GM13977 (cell line): Measurements from ENCODE around the gene SYT1.

ENCODE experiments used
- DNase-seq: peaks from one replicate; pipeline ENCODE4 v3.0.0; 2012; ENCODE audit warnings: low spot score
- in situ Hi-C: fragments of 300-500 bp; cut with MboI; formaldehyde crosslinking; loops from one replicate; pipeline ENCODE4 v1.12.0; 2022; ENCODE audit warnings: low sequenced_read_pairs, low pct_unique_long_range_greater_than_20kb, mixed read lengths, inconsistent platforms; ENCODE audit not compliant: unreplicated experiment
- TF ChIP-seq, protein P1 (sequence below): IDR thresholded peaks from 2 replicates; pipeline ENCODE4 v1.5.1; 2012; ENCODE audit warnings: mild to moderate bottlenecking, control low read depth; ENCODE audit not compliant: insufficient read depth; ENCODE audit errors: extremely low read depth, missing control alignments

The SYT1 gene

DNA sequence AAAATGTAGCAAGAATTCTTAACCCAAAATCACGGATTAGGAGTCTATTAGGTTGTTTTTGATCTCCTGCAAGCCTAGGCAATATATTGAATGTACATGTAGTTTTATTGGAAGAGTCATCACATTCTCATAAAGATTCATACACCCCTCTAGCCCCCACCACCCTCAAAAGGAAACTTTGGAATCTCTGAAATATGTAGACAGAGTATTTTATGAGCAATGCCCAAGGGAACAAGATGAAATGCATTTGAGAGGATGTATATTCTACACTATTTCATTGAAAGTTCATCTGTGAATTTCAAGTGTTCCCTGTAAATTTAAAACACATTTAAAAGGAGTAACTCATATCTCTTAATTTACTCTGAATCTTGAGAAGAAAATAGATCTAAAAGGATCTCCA lies 103.7 kb downstream of the SYT1 start:
- in situ Hi-C loops = no loop called here
- TF ChIP-seq, protein P1, sequence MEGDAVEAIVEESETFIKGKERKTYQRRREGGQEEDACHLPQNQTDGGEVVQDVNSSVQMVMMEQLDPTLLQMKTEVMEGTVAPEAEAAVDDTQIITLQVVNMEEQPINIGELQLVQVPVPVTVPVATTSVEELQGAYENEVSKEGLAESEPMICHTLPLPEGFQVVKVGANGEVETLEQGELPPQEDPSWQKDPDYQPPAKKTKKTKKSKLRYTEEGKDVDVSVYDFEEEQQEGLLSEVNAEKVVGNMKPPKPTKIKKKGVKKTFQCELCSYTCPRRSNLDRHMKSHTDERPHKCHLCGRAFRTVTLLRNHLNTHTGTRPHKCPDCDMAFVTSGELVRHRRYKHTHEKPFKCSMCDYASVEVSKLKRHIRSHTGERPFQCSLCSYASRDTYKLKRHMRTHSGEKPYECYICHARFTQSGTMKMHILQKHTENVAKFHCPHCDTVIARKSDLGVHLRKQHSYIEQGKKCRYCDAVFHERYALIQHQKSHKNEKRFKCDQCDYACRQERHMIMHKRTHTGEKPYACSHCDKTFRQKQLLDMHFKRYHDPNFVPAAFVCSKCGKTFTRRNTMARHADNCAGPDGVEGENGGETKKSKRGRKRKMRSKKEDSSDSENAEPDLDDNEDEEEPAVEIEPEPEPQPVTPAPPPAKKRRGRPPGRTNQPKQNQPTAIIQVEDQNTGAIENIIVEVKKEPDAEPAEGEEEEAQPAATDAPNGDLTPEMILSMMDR = no peak
- DNase-seq = no peak

DNA sequence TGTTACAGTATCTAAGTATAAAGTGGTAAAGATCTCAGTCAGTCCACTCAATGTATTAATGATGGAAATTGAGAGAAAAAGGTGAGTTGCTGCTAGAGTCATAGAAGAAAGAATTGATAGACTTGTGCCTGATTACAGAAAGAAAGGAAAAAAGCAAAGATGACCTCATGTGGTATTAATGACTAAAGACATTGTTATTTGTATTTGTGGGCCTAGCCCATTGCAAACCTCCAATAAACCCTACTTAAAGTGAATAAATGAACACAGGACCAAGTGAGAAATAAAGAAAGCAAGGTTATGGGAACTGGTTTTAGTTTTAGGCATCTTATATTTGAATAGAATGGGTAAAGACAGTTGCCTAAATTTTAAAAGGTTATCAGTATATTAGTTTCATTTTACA lies 105.5 kb downstream of the SYT1 start:
- TF ChIP-seq, protein P1 = no peak
- no peak for DNase-seq
- in situ Hi-C loops = no loop called here

DNA sequence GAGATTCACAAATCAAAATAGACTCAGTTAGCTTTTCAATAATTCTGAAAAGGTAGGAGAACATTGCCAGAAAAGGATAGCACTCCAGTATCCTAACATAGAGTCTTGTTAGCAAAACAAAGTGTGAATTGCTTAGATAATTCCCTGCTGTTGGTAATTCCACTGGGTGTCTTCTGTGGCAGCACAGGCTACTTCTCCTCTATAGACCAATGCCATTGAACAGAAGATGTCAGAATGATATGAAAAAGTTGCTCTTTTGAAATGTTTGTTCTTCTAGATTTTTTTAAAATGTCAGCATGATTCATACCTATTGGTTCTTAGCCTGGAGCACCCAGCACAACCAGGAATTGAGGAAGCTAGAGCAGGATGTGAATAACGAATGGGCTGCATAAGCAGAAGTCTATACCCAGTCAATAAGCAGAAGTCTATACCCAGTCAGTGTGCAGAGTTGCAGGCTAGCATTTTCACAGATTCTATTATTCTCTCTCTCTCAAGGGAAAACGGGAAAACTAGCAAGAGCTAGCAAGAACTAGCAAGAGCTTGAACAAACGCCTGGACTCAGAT lies 112.8 kb downstream of the SYT1 start:
- no peak for DNase-seq
- TF ChIP-seq, protein P1 = no peak
- in situ Hi-C loops = no loop called here

DNA sequence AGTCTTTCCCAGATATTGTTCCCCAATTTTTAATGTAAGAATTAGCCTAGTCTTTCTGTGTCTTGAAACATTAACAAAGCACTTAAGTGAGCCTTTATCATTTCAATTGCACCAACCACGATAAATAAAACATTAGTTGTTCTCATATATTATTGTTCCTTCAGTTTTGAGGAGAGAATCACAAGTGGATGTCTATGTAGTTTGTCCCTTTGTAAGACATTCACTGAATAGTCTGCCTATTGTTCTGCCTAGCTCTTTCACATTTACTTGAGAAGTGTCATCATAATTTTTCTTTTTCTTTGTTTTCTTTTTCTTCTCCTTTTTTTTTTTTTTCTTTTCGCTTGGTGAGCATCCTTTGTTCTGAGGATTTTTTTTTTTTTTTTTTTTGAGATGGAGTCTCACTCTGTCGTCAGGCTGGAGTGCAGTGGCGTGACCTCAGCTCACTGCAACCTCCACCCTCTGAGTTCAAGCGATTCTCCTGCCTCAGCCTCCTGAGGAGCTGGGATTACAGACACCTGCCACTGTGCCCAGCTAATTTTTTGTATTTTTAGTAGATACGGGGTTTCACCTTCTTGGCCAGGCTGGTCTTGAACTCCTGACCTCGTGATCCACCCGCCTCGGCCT lies 129.7 kb downstream of the SYT1 start:
- in situ Hi-C loops = no loop called here
- DNase-seq = no peak

DNA sequence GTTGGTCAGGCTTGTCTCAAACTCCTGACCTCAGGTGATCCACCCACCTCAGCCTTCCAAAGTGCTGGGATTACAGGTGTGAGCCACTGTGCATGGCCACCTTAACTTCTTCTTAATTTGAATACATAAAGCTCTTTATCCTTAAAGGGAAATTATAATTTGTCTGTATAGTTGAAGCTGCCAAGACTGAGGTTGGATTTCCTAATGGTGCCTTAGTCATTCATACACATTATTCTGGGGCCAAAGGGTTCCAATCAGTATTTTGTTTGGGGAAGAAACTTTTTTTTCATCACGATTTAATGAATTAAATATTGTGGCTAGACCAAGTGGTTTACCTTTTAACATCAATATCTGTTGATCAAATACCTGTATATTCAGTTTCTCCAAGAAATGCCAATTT lies 135.9 kb downstream of the SYT1 start:
- in situ Hi-C loops = no loop called here
- TF ChIP-seq, protein P1 = no peak
- no peak for DNase-seq

More for the DNA sequence above, 129.7 kb downstream of the SYT1 start:
- TF ChIP-seq, protein P1 = no peak

DNA sequence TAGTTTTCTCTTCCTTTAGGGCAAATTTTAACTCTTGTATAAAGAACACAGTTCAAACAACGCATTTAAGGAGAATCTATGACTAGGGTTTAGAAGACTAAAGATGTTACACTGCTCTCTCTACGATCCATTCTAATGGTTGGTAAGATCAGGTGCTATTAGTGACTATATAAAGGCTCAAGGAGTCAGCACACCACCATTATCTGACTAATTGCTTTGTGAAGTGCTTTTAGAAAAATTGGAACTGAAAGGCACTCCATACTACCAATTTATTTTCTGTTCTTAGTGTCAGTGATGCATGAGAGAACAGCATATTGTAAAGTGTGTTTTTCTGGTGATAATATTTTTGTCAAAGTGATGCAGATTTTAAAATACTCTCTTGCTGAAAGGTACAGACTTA lies 136.8 kb downstream of the SYT1 start:
- in situ Hi-C loops = no loop called here
- TF ChIP-seq, protein P1 = no peak
- no peak for DNase-seq
